Measurements from ENCODE around the gene SPEN.
"Not testable (repeated sequence)": the region's sequence is repeated elsewhere in the genome, so short reads cannot be mapped to it uniquely, and the experiment has no call there.

Gene SPEN

GRCh38 chr1:15847100-15847892 lies at the start of gene SPEN:
SPEN (plus strand) TSS chr1:15847707; CDS start chr1:15848068, 361 bp downstream.
- Histone ChIP-seq H3K9ac (ENCODE audit: insufficient read length) (peak within 1 kb of the TSS; percentile 94), H3K36me3 (ENCODE audit: insufficient read depth, low read length) (no peaks in the 10 kb centered on the region), H3K4me3 (peak within 1 kb of the TSS; percentile 92), H3K27ac (peak within 1 kb of the TSS; percentile 95), H3K9me3 (ENCODE audit: low read depth, low read length) (no peaks in the 10 kb centered on the region)
- no peak for DNase-seq (ENCODE audit: low read depth, low spot score)
- TF ChIP-seq FOXP2 (optimal IDR thresholded peaks at IDR 0.05; ENCODE audit: control extremely low read depth, extremely low read length, insufficient read depth) (no peak), POLR2AphosphoS5 (IDR thresholded peaks at IDR 0.05; ENCODE audit: borderline replicate concordance, low read depth, low read length) (peak; percentile 87)

- no peaks in the 10 kb centered on the region for H3K9me3 ChIP-seq (ENCODE audit: low read depth, low read length)
- no peak for DNase-seq (ENCODE audit: low read depth, low spot score)
- no peak overlapping the region for H3K4me3 ChIP-seq
- no peaks in the 10 kb centered on the region for H3K36me3 ChIP-seq (ENCODE audit: insufficient read depth, low read length)
- H3K9ac ChIP-seq (ENCODE audit: insufficient read length) = no peak overlapping the region
- TF ChIP-seq EZH2 (IDR thresholded peaks at IDR 0.05) = no peak
- TF ChIP-seq POLR2AphosphoS5 (IDR thresholded peaks at IDR 0.05; ENCODE audit: borderline replicate concordance, low read depth, low read length) = no peak
- TF ChIP-seq FOXP2 (optimal IDR thresholded peaks at IDR 0.05; ENCODE audit: control extremely low read depth, extremely low read length, insufficient read depth) = no peak
- H3K27ac ChIP-seq = no peak overlapping the region
Measured at GRCh38 chr1:15799004-15799867, 48.3 kb upstream of the SPEN start.

GRCh38 chr1:15799928-15800835 lies 47.3 kb upstream of the SPEN start:
- no peak overlapping the region for H3K27ac ChIP-seq

GRCh38 chr1:15802234-15802965 lies 45.1 kb upstream of the SPEN start:
- no peak for DNase-seq (ENCODE audit: low read depth, low spot score)
- Histone ChIP-seq H3K4me3 (no peak overlapping the region), H3K27ac (no peak overlapping the region), H3K9ac (ENCODE audit: insufficient read length) (no peak overlapping the region), H3K9me3 (ENCODE audit: low read depth, low read length) (no peaks in the 10 kb centered on the region), H3K36me3 (ENCODE audit: insufficient read depth, low read length) (no peaks in the 10 kb centered on the region)
- no peak for TF ChIP-seq POLR2AphosphoS5 (IDR thresholded peaks at IDR 0.05; ENCODE audit: borderline replicate concordance, low read depth, low read length)
- no peak for TF ChIP-seq FOXP2 (optimal IDR thresholded peaks at IDR 0.05; ENCODE audit: control extremely low read depth, extremely low read length, insufficient read depth)
- TF ChIP-seq EZH2 (IDR thresholded peaks at IDR 0.05) = no peak

More at GRCh38 chr1:15799928-15800835, 47.3 kb upstream of the SPEN start:
- H3K4me3 ChIP-seq = no peak overlapping the region
- H3K9ac ChIP-seq (ENCODE audit: insufficient read length) = no peak overlapping the region
- H3K36me3 ChIP-seq (ENCODE audit: insufficient read depth, low read length) = no peaks in the 10 kb centered on the region
- TF ChIP-seq EZH2 (IDR thresholded peaks at IDR 0.05) (no peak), POLR2AphosphoS5 (IDR thresholded peaks at IDR 0.05; ENCODE audit: borderline replicate concordance, low read depth, low read length) (no peak), FOXP2 (optimal IDR thresholded peaks at IDR 0.05; ENCODE audit: control extremely low read depth, extremely low read length, insufficient read depth) (no peak)
- DNase-seq (ENCODE audit: low read depth, low spot score) = no peak
- no peaks in the 10 kb centered on the region for H3K9me3 ChIP-seq (ENCODE audit: low read depth, low read length)

GRCh38 chr1:15803380-15803779 lies 44.1 kb upstream of the SPEN start:
- H3K27ac ChIP-seq = no peak overlapping the region

GRCh38 chr1:15804060-15804459 lies 43.4 kb upstream of the SPEN start:
- no peaks in the 10 kb centered on the region for H3K36me3 ChIP-seq (ENCODE audit: insufficient read depth, low read length)
- no peak for TF ChIP-seq FOXP2 (optimal IDR thresholded peaks at IDR 0.05; ENCODE audit: control extremely low read depth, extremely low read length, insufficient read depth)
- TF ChIP-seq POLR2AphosphoS5 (IDR thresholded peaks at IDR 0.05; ENCODE audit: borderline replicate concordance, low read depth, low read length) = no peak
- no peak for TF ChIP-seq EZH2 (IDR thresholded peaks at IDR 0.05)
- no peaks in the 10 kb centered on the region for H3K9me3 ChIP-seq (ENCODE audit: low read depth, low read length)
- H3K4me3 ChIP-seq = no peak overlapping the region
- H3K9ac ChIP-seq (ENCODE audit: insufficient read length) = no peak overlapping the region
- H3K27ac ChIP-seq = no peak overlapping the region
- no peak for DNase-seq (ENCODE audit: low read depth, low spot score)

More at GRCh38 chr1:15803380-15803779, 44.1 kb upstream of the SPEN start:
- Histone ChIP-seq H3K9ac (ENCODE audit: insufficient read length) (no peak overlapping the region), H3K9me3 (ENCODE audit: low read depth, low read length) (no peaks in the 10 kb centered on the region), H3K36me3 (ENCODE audit: insufficient read depth, low read length) (no peaks in the 10 kb centered on the region), H3K4me3 (no peak overlapping the region)
- TF ChIP-seq EZH2 (IDR thresholded peaks at IDR 0.05) (no peak), FOXP2 (optimal IDR thresholded peaks at IDR 0.05; ENCODE audit: control extremely low read depth, extremely low read length, insufficient read depth) (no peak), POLR2AphosphoS5 (IDR thresholded peaks at IDR 0.05; ENCODE audit: borderline replicate concordance, low read depth, low read length) (no peak)
- DNase-seq (ENCODE audit: low read depth, low spot score) = no peak

GRCh38 chr1:15807121-15807520 lies 40.4 kb upstream of the SPEN start:
- TF ChIP-seq EZH2 (IDR thresholded peaks at IDR 0.05) (no peak), POLR2AphosphoS5 (IDR thresholded peaks at IDR 0.05; ENCODE audit: borderline replicate concordance, low read depth, low read length) (no peak), FOXP2 (optimal IDR thresholded peaks at IDR 0.05; ENCODE audit: control extremely low read depth, extremely low read length, insufficient read depth) (no peak)
- H3K9ac ChIP-seq (ENCODE audit: insufficient read length) = no peak overlapping the region
- no peaks in the 10 kb centered on the region for H3K9me3 ChIP-seq (ENCODE audit: low read depth, low read length)
- H3K27ac ChIP-seq = no peak overlapping the region
- DNase-seq (ENCODE audit: low read depth, low spot score) = no peak
- H3K36me3 ChIP-seq (ENCODE audit: insufficient read depth, low read length) = no peaks in the 10 kb centered on the region
- H3K4me3 ChIP-seq = no peak overlapping the region

- not testable (repeated sequence) for H3K36me3 ChIP-seq (ENCODE audit: insufficient read depth, low read length); DNase-seq (ENCODE audit: low read depth, low spot score); H3K9me3 ChIP-seq (ENCODE audit: low read depth, low read length); H3K4me3 ChIP-seq; H3K9ac ChIP-seq (ENCODE audit: insufficient read length); H3K27ac ChIP-seq
Measured at GRCh38 chr1:15807549-15807948, 40.0 kb upstream of the SPEN start, which contains the start of gene UQCRHL. UQCRHL (minus strand) TSS chr1:15807649; CDS start chr1:15807649, 0 bp downstream.
